NCI-H2029 treated with DMSO at 0.1 percent for 48 hours (cell line): ENCODE measurements around the gene ABCC12.

ENCODE experiments used
- DNase-seq: peaks from one replicate; lab custom pipeline; 2025; lab: John Stamatoyannopoulos, UW

Gene ABCC12

DNA sequence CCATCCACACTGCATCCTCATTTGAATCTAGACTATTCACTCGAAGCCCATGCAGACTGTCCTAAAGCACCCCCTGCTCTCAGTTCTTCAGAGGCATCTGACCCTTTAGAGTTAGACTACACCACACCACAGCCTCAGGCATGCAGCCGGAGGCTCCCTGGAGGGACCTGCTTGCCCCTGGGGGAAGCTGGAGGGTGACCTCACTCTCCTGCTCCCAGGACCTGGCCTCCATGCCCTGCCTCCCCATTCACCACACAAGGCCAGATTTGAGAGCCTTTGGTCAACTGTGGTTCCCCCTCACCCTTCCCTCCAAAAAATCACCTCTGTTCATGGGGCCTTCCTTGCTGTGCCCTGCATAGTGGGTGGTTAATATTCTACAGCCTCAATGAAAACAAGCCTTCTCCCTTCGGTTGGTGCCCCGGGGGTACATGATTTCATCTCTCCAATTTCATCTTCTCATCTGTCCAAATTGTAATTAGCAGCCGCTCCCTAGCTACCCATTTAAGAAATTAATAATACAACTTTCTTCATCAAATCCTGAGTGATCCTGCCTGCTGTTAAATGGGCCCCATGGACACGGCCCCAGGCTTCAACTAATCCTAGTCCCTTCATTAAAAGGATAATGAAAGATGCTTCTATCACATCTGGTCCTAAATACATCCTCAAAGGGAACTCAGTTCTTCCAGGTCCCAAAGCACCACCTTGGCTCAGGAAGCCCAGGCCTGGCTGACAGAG is 24.4 kb downstream of the ABCC12 start:
- no peak for DNase-seq

DNA sequence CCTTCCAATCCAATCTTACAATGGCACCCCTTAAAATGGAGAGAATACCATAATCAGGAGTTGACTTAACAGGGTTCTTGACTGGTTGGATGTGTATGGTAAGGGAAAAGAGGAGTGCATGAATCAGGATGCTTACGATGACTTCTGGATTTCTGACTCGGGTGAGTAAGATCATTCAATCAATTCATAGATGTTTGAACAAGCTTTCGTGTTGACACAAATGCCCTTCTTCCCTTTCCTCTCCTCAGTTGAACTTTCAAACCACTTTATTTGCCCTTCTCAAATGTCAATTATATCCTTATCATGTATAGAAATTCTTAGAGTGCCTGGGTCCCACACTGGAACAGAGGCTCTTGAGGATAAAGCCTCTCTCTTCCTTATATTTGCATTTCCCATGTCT is 25.9 kb downstream of the ABCC12 start:
- no peak for DNase-seq

DNA sequence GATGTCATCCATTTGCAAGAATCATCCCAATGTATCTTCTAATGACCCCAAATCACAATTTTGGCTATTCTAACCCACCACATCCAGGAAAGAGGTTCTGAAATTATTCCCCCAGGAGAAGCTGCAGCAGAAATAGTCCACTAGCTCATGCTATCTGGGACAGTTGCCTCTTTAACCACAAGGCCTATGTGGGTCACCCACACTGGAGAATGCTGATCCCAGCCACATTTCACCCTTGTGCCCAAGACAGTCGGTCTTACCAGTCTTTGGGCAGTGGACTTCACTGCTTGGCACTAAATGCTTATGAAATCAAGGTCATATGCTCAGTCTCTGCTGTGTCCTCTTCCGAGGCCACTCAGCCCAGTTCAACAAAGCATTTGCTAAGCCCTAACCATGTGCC is 27.0 kb downstream of the ABCC12 start:
- DNase-seq, result no peak

DNA sequence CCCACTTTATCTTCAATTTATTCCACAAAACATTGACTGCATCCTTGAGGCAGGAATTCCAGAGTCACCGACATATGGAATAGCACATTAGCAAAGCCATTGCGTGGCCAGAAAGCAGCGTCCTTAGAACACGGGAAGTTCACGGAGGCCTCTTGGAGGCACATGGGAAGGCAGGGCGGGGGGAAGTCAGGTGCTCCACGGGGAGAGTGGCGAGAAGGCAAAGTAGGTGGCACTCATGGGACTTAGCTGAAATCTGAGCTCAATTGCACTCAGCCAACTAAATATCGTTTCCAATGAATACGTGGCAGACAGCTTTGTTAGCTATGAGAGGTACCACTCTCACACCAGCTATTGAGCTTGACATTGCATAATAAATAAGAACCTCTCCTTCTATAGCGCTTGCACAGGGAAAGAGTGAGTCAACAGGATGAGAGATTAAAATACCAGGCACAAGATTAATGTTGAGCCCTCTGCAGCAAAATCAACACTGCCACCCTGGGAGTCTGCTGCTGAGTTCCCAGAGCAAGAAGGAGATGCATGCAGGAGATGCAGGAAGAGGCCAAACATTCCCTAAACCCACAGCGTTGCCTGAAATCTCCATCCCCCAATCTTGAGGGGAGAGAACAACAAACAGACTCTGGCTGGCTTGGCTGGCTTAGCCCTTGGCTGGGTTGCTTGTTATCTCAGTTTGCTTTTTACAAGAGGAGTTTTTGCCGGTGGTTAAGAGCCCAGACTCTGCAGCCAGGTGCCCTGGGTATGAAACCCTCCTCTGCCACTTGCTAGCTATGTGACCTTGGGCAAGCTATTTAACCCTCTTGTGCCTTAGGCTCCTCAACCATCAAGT is 28.8 kb downstream of the ABCC12 start:
- peak; percentile 81 for DNase-seq

DNA sequence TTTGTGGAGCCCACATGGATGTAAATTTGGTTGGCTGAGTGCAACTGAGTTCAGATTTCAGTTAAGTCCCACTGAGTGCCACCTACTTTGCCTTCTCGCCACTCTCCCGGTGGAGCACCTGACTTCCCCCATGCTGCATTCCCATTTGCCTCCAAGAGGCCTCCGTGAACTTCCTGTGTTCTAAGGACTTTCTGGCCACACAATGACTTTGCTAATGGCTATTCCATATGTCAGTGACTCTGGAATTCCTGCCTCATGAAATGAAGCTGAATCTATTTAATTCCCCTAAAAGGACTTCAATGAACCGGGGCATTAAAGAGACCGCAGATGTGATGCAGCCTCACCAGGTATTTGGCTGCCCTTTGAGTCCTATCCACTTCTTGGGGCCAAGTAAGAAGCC is 29.9 kb downstream of the ABCC12 start:
- no peak for DNase-seq

DNA sequence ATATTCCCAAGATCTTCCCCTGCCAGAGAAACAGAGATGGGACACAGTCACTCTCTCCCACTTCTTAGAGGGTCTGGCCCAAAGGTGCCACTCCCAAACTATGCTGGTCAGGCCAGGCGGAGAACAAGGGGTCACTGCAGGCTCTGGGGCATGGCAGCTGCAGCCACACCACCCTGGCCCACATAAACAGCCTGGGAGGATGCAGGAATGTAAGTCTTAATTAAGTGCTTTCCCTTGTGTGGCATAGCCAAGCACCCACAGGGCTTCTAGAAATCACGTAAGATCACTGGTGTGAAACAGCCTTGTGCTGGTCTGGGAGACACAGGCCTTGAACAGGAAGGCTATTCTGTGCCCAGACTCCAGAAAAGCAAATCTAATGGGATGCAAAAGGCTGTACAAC is 31.5 kb downstream of the ABCC12 start:
- DNase-seq, result no peak

DNA sequence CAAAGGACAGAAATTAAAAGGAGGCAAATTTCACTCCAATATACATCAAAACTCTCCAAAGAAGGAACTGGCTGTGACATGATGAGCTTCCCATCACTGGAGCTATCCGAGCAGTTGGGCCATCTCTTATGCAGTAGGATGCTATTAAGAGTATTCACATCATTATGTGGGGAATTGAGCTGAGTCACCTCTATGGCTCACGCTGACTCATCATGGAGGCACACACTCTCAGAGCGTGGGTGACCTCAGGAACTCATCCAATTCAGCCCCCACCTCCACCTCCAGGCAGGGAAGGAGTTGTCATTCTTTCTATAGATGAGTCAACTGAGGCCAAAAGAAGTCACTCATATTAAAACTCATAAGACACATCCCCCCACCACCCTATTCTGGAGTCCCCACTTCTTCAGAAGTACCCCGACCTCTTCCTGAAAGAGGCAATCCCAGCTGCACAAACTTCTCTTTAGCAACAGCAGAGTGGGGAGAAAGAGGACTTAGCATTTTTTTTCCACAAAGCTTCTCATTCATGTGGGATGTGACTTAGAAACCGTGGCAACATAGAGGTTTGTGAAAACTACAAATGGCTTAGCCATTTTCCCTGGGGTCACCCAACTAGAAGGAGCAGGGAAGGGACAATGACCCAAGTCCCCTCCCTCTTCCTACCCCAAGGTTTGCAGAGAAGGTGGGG is 32.5 kb downstream of the ABCC12 start:
- DNase-seq, result no peak

DNA sequence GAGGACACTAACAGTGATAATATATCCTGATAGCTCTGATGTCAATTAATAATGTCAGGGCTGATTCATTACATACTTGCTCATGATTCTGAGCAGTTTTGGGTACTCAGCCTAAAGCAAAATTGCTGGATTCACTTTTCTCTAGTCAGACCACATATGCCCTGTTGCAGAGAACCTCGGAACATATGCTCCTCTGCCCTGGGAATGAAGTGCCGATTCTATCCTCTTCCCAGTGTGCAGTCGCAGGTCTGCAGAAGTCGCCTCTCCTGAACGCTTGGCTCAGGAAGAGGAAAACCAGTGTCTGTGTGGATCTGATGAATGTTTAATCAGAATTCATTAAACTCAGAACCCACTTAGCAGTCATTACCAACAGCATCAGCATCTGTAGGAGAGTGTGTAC is 34.5 kb downstream of the ABCC12 start:
- no peak for DNase-seq

DNA sequence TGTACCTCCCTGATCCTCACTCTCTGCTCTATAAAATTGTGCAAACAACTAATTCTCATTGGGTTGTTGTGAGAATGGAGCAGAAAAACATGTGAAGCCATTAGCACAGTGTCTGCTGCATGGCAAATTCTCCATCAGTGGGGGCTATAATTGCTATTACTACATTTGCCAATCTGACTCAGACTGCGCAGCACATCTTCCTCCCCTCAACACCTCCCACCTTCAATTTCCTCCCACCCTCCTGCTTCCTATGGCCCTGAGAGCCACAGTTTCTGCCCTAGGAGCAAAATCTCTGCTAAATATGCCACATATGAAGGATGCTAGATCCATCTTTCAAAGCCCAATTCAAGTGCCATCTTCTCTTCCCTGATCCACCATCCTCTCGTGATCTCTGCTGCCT is 37.0 kb downstream of the ABCC12 start:
- DNase-seq, result no peak

DNA sequence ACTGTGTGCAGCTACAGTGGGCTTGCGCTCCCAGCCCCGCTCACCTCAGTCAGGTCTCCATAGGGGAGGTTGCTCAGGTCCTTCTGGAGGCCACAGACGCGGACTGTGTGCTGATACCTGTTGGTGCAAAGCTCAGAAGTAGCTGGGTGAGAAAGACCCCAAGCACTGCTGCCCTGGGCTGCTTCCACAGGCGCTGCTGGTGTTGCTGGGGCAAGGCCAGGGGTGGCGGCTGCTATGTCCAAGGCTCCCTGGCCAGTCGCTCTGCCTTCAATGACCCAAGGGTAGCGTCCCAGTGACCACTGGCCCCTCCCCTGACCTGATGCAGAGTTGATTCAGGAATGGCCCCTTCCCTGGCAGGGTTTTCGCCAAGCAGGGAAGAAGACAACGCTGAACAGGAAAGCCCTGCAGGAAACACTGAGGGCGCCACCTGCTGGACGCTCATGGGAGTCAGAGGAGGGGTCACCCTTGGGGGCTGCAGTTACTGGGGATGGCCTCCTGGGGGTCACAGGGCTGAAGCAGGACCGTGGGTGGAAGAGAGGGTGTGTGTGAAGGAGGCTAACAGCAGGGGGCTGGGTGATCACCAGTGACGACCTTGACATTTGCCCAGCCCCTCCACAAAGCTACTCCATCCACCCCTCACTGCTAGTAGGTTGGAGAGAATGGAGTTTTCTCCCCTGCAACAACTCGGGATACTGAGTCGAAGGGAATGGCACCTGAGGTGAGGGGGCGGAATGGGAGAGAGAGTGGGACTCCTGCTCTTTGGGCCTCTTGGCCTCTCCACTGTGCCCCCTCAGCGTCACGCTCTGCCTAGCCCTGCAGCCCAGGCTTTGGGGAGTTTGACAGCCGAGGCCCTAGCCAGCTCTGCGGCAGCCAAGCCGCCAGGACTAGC is 38.3 kb downstream of the ABCC12 start:
- DNase-seq, result no peak

DNA sequence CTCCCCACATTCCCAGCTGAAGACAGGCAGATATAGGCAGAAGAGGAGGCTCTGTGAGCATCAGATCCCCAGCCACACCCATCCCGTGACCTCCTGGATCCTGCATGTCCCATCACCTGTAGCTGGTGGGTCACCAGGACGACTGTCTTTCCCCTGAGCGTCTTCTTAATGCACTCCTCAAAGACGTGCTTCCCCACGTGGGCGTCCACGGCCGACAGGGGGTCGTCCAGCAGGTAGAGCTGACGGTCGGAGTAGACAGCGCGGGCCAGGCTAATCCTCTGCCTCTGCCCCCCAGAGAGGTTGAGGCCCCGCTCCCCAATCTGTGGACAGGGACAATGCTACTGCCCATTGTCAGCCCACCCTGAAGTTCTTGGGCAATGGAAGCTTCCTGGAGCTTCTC is 40.5 kb downstream of the ABCC12 start:
- no peak for DNase-seq

DNA sequence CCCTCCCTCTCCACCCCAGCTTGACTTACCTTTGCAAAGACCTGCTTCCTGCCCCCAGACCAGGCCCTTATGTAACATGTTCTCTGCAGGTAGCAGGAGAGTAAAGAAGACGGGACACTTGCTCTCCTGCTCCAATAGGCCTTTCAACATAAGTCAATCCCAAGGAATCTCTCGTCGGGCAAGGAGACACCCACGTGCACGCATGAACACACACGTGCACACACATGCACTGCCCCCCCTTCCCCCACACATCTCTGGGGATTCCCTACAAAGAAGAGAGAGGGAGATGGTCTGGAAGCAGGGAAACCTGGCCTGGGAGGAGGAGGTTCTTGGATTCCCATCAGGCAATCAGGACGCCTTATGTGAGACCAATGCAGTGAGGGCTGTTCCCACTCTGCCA is 41.4 kb downstream of the ABCC12 start:
- DNase-seq, result no peak

DNA sequence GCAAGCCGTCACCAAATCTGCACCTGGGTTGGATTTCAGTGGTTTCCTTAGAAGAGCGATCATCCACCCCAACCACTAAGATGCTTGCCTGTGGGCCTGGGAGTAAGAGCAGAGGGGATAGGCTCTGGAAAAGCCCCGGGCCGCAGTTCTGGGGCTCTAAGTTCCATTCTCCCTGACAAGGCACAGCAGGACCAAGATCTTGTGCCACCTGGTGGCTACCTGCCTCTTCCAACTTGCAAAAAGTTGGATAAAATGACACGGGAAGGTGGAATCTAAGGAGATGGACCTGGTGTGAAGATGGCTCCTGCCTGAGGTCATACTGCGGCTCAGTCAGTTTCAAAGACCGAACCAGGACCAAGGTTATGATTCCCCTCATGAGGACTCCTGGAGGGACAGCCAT is 42.3 kb downstream of the ABCC12 start:
- no peak for DNase-seq

DNA sequence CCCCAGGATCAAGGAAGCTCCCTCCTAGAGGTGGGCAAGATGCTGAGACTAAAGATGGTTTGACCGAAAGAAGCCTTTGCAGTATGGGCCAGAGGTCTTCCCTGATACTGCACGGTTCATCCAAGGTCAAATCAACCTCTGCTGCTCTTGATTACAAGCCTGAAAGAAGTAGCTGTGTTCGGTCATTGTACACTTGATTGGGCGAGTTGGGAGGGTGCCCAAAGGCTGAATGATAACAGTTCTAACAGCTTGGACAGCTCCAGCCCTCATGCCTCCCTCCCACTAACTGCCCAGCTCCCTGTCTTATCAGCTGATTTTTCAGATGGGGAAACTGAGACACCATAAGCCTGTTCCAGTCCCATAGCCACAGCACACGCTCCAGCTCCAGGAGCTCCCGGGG is 42.8 kb downstream of the ABCC12 start:
- DNase-seq, result no peak

DNA sequence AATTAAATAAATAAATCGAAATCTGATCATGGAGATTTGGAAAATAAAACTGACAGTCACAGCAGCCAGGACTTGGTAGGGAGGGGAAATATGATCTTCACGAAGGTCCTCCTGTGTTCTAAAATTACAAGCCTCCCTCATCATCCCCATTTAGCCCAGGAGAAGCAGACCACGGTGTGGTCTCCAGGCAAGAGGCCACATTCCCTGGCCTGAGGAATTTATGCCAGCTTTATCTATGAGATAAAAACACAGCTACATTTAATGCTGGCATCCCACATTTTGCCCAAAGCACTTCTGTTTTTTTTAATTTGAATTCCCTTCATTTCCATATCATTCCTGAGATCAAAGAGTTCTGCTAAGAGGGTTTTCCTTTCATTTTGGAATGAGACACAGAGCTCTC is 43.2 kb downstream of the ABCC12 start:
- no peak for DNase-seq

DNA sequence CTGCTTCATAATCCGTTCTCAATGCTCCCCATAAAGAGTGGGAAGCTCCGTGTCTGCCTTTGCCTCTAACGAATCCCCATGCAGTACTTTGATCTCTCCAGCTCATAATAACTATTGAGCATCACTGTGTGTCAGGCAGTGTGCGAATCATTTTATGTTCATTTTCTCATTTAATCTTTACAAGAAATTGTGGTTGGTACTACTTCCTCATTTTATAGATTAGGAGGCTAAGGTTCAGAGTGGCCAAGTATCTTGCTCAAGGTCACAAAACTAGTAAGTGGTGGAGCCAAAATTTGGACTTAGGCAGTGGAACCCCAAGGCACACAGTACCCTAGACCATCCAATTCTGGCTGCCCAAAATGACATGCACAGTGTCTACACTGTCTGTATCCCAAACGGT is 44.8 kb downstream of the ABCC12 start:
- DNase-seq, result no peak

DNA sequence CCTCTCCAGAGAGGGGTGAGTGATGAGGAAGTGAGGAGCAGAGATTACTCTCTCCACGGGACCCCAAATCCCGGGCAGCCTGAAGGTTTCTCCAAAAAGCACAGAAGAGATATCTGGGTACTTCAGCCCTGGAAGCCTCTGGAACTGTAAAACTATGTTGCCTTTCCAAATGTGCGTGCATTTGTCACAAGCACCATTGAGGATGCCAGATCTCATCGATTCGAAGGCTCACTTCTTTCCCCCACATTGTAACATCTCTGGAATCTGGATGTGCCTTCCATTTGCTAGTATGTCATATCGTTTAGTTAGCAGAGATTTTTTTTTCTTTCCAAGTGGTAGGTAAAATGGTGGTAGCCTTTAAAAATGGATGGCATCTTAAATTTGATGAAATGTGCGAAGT is 45.8 kb downstream of the ABCC12 start:
- DNase-seq, result no peak

DNA sequence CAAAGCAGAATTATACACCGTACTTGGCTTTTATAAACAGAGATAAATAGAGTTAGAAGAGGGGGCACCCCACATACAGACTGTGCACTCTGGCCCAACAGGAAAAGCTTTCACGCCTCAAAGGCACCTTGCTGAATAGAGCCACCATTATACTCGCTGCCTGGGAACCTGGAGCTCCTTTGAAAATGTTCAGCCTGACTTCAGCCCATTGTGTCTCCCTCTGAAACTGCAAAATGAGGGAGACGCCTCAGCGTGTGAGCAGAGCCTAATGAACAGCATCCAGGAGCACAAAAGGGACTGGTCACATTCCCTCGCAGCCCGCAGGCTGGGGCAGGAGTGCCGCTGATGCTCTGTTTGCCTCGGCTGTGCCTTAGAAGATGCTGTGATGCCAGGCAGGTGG is 46.3 kb downstream of the ABCC12 start:
- no peak for DNase-seq

DNA sequence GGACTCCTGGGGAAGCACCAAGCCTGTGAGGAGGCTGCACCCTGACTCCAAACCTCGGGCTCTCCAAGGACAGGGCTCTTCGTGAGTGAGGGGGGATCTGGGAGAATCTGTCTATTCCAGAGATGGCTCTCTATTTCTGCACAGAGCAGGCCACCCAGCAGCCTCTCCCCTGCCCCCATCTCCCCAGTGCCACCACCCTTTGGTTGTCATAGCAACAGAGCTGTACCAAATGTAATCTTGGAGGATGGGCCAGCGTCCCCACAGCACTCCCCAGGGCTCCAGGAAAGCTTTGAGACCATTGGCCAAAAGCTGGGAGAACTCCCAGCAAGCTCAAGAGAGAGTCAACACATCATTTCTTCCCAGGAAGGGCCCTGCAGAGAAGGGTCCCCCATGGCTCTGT is 49.3 kb downstream of the ABCC12 start:
- no peak for DNase-seq
